ENCODE results near the gene PARL. TPM values are rescaled to one million over a fixed set of nuclear protein-coding genes. Genes with fewer than 3 reads are reported as not detected.

PARL gene
- total RNA-seq, 1 experiment from 2014 or later: 109 TPM

DNA sequence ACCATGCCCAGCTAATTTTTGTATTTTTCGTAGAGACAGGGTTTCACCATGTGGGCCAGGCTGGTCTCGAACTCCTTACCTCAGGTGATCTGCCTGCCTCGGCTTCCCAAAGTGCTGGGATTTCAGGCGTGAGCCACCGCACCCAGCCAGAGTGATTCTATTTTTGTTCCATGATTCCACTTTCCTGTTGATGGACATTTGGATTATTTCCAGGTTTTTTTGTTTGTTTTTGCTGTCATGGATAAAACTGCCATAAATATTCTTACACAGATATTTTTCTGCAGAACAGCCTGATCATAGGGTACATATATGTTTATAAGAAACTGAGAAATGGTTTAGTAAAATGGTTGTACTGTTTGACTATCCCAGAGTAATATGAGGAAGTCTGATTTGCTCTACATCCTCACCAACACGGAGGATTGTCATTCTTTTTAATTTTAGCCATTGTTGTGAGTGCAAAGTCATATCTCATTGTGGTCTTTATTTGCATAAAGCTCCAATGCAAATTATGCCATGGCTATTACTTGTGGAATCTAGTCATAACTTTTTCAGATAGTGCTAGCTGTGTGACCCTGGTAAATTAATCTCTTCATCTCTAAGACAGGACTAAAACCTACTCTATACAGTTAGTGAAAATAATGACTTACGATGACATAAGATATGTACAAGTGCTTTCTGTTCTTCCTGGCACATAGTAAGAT, 102.0 kb downstream of the PARL start:
- DNase-seq: no peak
- no TSS peak for BruUV-seq (replicated peaks)
- Histone ChIP-seq H2AFZ (no peak overlapping the region), H3K27me3 (ENCODE audit: insufficient read depth, low read depth) (no peaks in the 10 kb centered on the region), H3K27ac (no peak overlapping the region), H3K4me2 (no peak overlapping the region), H4K20me1 (ENCODE audit: insufficient read depth) (no peaks in the 10 kb centered on the region), H3K4me1 (replicated peaks; ENCODE audit: insufficient read depth) (no peaks in the 10 kb centered on the region), H3K9me3 (ENCODE audit: insufficient read depth, low read depth) (no peaks in the 10 kb centered on the region), H3K4me3 (no peak overlapping the region), H3K79me2 (ENCODE audit: low read depth) (no peaks in the 10 kb centered on the region), H3K9me2 (ENCODE audit: insufficient read depth) (no peaks in the 10 kb centered on the region), H3F3A (ENCODE audit: insufficient read depth, low read depth) (no peaks in the 10 kb centered on the region), H3K36me3 (ENCODE audit: low read depth) (peaks cover 34% of the 10 kb centered on the region)
- no peak for TF ChIP-seq EZH2 (IDR thresholded peaks at IDR 0.05; ENCODE audit: low read depth)
- TF ChIP-seq, protein P1, sequence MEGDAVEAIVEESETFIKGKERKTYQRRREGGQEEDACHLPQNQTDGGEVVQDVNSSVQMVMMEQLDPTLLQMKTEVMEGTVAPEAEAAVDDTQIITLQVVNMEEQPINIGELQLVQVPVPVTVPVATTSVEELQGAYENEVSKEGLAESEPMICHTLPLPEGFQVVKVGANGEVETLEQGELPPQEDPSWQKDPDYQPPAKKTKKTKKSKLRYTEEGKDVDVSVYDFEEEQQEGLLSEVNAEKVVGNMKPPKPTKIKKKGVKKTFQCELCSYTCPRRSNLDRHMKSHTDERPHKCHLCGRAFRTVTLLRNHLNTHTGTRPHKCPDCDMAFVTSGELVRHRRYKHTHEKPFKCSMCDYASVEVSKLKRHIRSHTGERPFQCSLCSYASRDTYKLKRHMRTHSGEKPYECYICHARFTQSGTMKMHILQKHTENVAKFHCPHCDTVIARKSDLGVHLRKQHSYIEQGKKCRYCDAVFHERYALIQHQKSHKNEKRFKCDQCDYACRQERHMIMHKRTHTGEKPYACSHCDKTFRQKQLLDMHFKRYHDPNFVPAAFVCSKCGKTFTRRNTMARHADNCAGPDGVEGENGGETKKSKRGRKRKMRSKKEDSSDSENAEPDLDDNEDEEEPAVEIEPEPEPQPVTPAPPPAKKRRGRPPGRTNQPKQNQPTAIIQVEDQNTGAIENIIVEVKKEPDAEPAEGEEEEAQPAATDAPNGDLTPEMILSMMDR (conservative IDR thresholded peaks at IDR 0.05): no peak
- ChIA-PET CTCF (interaction anchor here (0.6 kb wide), 1 partner anchor 22 kb away, joined by 6 read pairs; no protein-coding TSS in a partner anchor), POLR2A (ENCODE audit: unreplicated experiment) (no interaction called here)
- intact Hi-C loops (cut with micrococcal nuclease; ENCODE audit: unreplicated experiment): no loop called here

- BruUV-seq (replicated peaks): no TSS peak
- no peaks in the 10 kb centered on the region for H4K20me1 ChIP-seq (ENCODE audit: insufficient read depth)
Observed at GRCh38 chr3:183781246-183781645, 103.4 kb downstream of the PARL start.

DNA sequence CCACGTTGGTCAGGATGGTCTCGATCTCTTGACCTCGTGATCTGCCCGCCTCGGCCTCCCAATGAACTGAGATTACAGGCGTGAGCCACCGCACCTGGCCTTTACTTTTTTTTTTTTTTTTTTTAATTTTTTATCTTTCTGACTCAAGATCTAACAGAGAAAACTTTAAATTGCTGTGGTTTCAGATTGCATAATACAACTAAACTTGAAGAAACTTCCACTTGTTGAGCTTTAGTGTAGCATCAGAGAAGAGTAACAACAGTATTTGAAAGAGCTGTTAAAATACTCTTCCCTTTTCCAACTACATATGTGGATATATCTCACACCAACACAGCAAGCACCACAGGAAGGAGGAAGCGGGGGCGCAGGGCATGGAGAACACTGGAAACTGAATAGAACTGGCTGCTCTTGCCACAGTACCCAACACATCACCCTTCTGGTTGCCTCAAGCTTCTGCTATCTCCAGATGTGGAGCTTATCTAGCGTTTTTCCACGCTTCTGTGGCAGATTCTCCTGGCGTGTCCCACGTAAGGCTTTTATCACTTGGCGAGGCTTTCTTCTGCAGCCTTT, 104.7 kb downstream of the PARL start:
- Histone ChIP-seq H3K4me2 (no peak overlapping the region), H3K27me3 (ENCODE audit: insufficient read depth, low read depth) (no peaks in the 10 kb centered on the region), H3F3A (ENCODE audit: insufficient read depth, low read depth) (no peaks in the 10 kb centered on the region), H3K36me3 (ENCODE audit: low read depth) (peaks cover 52% of the 10 kb centered on the region), H3K27ac (no peak overlapping the region), H3K4me1 (replicated peaks; ENCODE audit: insufficient read depth) (no peaks in the 10 kb centered on the region), H2AFZ (no peak overlapping the region), H3K9me2 (ENCODE audit: insufficient read depth) (no peaks in the 10 kb centered on the region), H4K20me1 (ENCODE audit: insufficient read depth) (no peaks in the 10 kb centered on the region), H3K9me3 (ENCODE audit: insufficient read depth, low read depth) (no peaks in the 10 kb centered on the region), H3K79me2 (ENCODE audit: low read depth) (no peaks in the 10 kb centered on the region), H3K4me3 (no peak overlapping the region)
- CTCF ChIA-PET: no interaction called here
- no peak for TF ChIP-seq EZH2 (IDR thresholded peaks at IDR 0.05; ENCODE audit: low read depth)
- TF ChIP-seq, protein P1 (conservative IDR thresholded peaks at IDR 0.05): no peak
- POLR2A ChIA-PET (ENCODE audit: unreplicated experiment): no interaction called here
- intact Hi-C loops (cut with micrococcal nuclease; ENCODE audit: unreplicated experiment): no loop called here
- no TSS peak for BruUV-seq (replicated peaks)
- DNase-seq: no peak

More at GRCh38 chr3:183781246-183781645, 103.4 kb downstream of the PARL start:
- H3K4me1 ChIP-seq (replicated peaks; ENCODE audit: insufficient read depth): no peaks in the 10 kb centered on the region
- H3K27me3 ChIP-seq (ENCODE audit: insufficient read depth, low read depth): no peaks in the 10 kb centered on the region
- no peak for DNase-seq
- no peak for TF ChIP-seq EZH2 (IDR thresholded peaks at IDR 0.05; ENCODE audit: low read depth)
- TF ChIP-seq, protein P1 (conservative IDR thresholded peaks at IDR 0.05): no peak
- ChIA-PET POLR2A (ENCODE audit: unreplicated experiment) (no interaction called here), CTCF (no interaction called here)
- H3K79me2 ChIP-seq (ENCODE audit: low read depth): no peaks in the 10 kb centered on the region
- no peaks in the 10 kb centered on the region for H3F3A ChIP-seq (ENCODE audit: insufficient read depth, low read depth)
- H3K36me3 ChIP-seq (ENCODE audit: low read depth): peaks cover 39% of the 10 kb centered on the region
- H3K27ac ChIP-seq: no peak overlapping the region
- no peak overlapping the region for H3K4me3 ChIP-seq
- H3K4me2 ChIP-seq: no peak overlapping the region
- no peaks in the 10 kb centered on the region for H3K9me2 ChIP-seq (ENCODE audit: insufficient read depth)
- no peaks in the 10 kb centered on the region for H3K9me3 ChIP-seq (ENCODE audit: insufficient read depth, low read depth)
- H2AFZ ChIP-seq: no peak overlapping the region
- intact Hi-C loops (cut with micrococcal nuclease; ENCODE audit: unreplicated experiment): no loop called here

Small RNA genes lying within 50 kb of the gene (microRNA-seq; reads per million reads assigned to microRNA genes)
- gene MIR4448 (ENCODE audit: borderline number of aligned reads, borderline replicate concordance): not detected

Other genes with a start within 250 kb of the PARL start
- gene KLHL24, start 249.3 kb downstream of the PARL start, total RNA-seq (2021): 59.1 and 73.0 TPM in 2 replicates
- gene YEATS2, start 187.1 kb downstream of the PARL start, total RNA-seq (2021): 36.5 and 37.2 TPM in 2 replicates
- gene MAP6D1, start 59.3 kb downstream of the PARL start, total RNA-seq (2021): 2.2 TPM in 2 replicates
- gene ABCC5, start 133.0 kb upstream of the PARL start, total RNA-seq (2021): 133 and 151 TPM in 2 replicates
- not detected in 2 replicates for gene HTR3D, start 146.9 kb upstream of the PARL start, total RNA-seq (2021)
- not detected in 2 replicates for gene HTR3C, start 168.2 kb upstream of the PARL start, total RNA-seq (2021)
- not detected in 2 replicates for gene HTR3E, start 212.2 kb upstream of the PARL start, total RNA-seq (2021)